Fibroblast of lung (primary cell): ENCODE measurements around the gene CCDC61.

Experiments used
- CTCF ChIP-seq, 2 donors: IDR thresholded peaks in 1 of 2; conservative IDR thresholded peaks in 1 of 2; 1 replicate in 1 of 2; 2 replicates in 1 of 2; pipeline ENCODE4 v1.5.1; 2011 to 2012; ENCODE audit warnings: low read length in 2 of 2, control low read depth in 1 of 2, inconsistent platforms in 1 of 2, low read depth in 1 of 2, mild to moderate bottlenecking in 1 of 2
- EZH2 ChIP-seq: IDR thresholded peaks from 2 replicates; pipeline ENCODE4 v1.5.1; 2012; ENCODE audit warnings: low read length, control low read depth, mild to moderate bottlenecking; ENCODE audit errors: missing control alignments

GRCh38 chr19:45972947-45973540 is 22.2 kb upstream of the CCDC61 start:
- no peak for TF ChIP-seq CTCF (conservative IDR thresholded peaks at IDR 0.05 in 1 of 2, IDR thresholded peaks at IDR 0.05 in 1 of 2; ENCODE audit: low read depth in 1 of 2, low read length in 2 of 2)
- no peak for TF ChIP-seq EZH2
